SU-DHL-6 (cell line): Measurements from ENCODE around the gene CACUL1.

Experiments used
- EZH2phosphoT487 ChIP-seq: fragments of 200-600 bp; sonication (generic), shearing (Covaris generic); conservative IDR thresholded peaks from 2 replicates; pipeline ENCODE4 v1.6.1; 2018; ENCODE audit warnings: mild to moderate bottlenecking, antibody characterized with exemption, low read length, moderate library complexity, mixed read lengths
- TF ChIP-seq, protein P1 (sequence below): fragments of 200-600 bp; sonication (generic); IDR thresholded peaks from one replicate; pipeline ENCODE4 v1.5.1; 2017; ENCODE audit warnings: antibody characterized with exemption, mild to moderate bottlenecking, low read length, moderate library complexity; ENCODE audit not compliant: insufficient read depth, poor library complexity, severe bottlenecking

DNA sequence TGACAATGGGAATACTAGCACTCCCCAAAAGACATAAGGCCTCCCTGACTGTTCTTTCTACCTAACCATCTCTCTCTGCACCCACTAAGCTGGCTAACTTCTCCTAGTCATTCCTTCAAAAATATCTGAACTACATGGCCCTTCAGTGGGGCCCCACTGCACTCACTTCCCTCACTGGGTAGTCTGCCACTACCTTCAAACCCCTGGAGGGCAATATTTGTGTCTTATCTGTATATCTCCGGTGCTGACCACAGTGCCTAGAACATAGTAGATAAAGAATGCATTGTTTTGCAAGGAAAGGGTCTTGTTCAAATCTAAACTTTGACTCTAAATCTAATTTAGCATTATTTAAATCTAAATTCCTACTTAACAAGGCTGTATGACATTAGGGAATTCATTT lies 44.3 kb downstream of the CACUL1 start:
- TF ChIP-seq, protein P1, sequence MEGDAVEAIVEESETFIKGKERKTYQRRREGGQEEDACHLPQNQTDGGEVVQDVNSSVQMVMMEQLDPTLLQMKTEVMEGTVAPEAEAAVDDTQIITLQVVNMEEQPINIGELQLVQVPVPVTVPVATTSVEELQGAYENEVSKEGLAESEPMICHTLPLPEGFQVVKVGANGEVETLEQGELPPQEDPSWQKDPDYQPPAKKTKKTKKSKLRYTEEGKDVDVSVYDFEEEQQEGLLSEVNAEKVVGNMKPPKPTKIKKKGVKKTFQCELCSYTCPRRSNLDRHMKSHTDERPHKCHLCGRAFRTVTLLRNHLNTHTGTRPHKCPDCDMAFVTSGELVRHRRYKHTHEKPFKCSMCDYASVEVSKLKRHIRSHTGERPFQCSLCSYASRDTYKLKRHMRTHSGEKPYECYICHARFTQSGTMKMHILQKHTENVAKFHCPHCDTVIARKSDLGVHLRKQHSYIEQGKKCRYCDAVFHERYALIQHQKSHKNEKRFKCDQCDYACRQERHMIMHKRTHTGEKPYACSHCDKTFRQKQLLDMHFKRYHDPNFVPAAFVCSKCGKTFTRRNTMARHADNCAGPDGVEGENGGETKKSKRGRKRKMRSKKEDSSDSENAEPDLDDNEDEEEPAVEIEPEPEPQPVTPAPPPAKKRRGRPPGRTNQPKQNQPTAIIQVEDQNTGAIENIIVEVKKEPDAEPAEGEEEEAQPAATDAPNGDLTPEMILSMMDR = no peak
- no peak for TF ChIP-seq EZH2phosphoT487
